Endodermal cell (in vitro differentiated cells): Measurements from ENCODE around the gene TPRG1L. TPM values are rescaled to one million over a fixed set of nuclear protein-coding genes. Genes with fewer than 3 reads are reported as not detected.
A peak's percentile ranks its signal among the peaks of the same experiment; 100 is the strongest.

Experiments
- DNase-seq: peaks from one replicate; pipeline ENCODE4 v3.0.0-alpha.2; 2017
- H3K27ac ChIP-seq: 2 replicates; pipeline ENCODE4 v1.5.1; 2013; ENCODE audit warnings: mild to moderate bottlenecking, low read depth, low read length, moderate library complexity
- H3K27me3 ChIP-seq: 2 replicates; pipeline ENCODE4 v1.6.1; 2013; ENCODE audit warnings: mild to moderate bottlenecking, low read length, moderate library complexity; ENCODE audit not compliant: insufficient read depth, control insufficient read depth, poor library complexity, severe bottlenecking
- H3K36me3 ChIP-seq: 2 replicates; pipeline ENCODE4 v1.7.0; 2013; ENCODE audit warnings: mild to moderate bottlenecking, low read length, moderate library complexity; ENCODE audit not compliant: control insufficient read depth, insufficient read depth
- H3K4me1 ChIP-seq: one replicate; pipeline ENCODE4 v1.7.0; 2013; ENCODE audit warnings: low read length; ENCODE audit not compliant: control insufficient read depth, insufficient read depth
- H3K4me3 ChIP-seq: 2 replicates; pipeline ENCODE4 v1.5.1; 2013; ENCODE audit warnings: mild to moderate bottlenecking, low read length, moderate library complexity
- H3K9ac ChIP-seq: 2 replicates; pipeline ENCODE4 v1.6.1; 2013; ENCODE audit warnings: mild to moderate bottlenecking, low read length, moderate library complexity; ENCODE audit not compliant: poor library complexity, severe bottlenecking; ENCODE audit errors: extremely low read depth
- H3K9me3 ChIP-seq: 2 replicates; pipeline ENCODE4 v1.6.1; 2013; ENCODE audit warnings: mild to moderate bottlenecking, low read length, moderate library complexity; ENCODE audit not compliant: control insufficient read depth
- H3K27ac Mint-ChIP-seq: 2 replicates; pipeline ENCODE4 v1.8.0; 2020; ENCODE audit warnings: mixed read lengths
- H3K27me3 Mint-ChIP-seq: 2 replicates; pipeline ENCODE4 v1.8.0; 2021; ENCODE audit warnings: mild to moderate bottlenecking, mixed read lengths; ENCODE audit not compliant: insufficient read depth
- H3K36me3 Mint-ChIP-seq: 2 replicates; pipeline ENCODE4 v1.8.0; 2020; ENCODE audit warnings: low read depth, mixed read lengths
- H3K4me1 Mint-ChIP-seq: 2 replicates; pipeline ENCODE4 v1.8.0; 2020; ENCODE audit warnings: mixed read lengths
- H3K4me3 Mint-ChIP-seq: 2 replicates; pipeline ENCODE4 v1.8.0; 2020; ENCODE audit warnings: mild to moderate bottlenecking, moderate library complexity, mixed read lengths
- H3K9me3 Mint-ChIP-seq: 2 replicates; pipeline ENCODE4 v1.8.0; 2020; ENCODE audit warnings: mild to moderate bottlenecking, mixed read lengths
- WGBS, 2 experiments: methylation state at CpG; one replicate each; pipeline versions ENCODE4 v1.1.5 to v1.1.7; 2013; ENCODE audit warnings: missing lambda C conversion rate in 2 of 2, mixed read lengths in 1 of 2; ENCODE audit not compliant: insufficient coverage in 1 of 2, insufficient read length in 1 of 2; 5-methylcytosine and 5-hydroxymethylcytosine counted together
- total RNA-seq, 2 donors: library from RNA; stranded (reverse); fragmentation: NEBNext Ultra II Directional in 1 of 2; extraction: Animal tissue kit (Norgen Biotek cat#: 25700) in 1 of 2; gene quantifications; 2 replicates in 1 of 2; 3 replicates in 1 of 2; pipeline ENCODE4 v1.2.1, GENCODE V29; 2021
- TF ChIP-seq, protein P1 (sequence below): fragments of 200-600 bp; sonication (generic); conservative IDR thresholded peaks from 2 replicates; pipeline ENCODE4 v1.5.0; 2021; ENCODE audit warnings: antibody characterized with exemption, mild to moderate bottlenecking

The TPRG1L gene
- total RNA-seq, 2 donors from 2014 or later: 50.4 to 56.4 TPM

DNA sequence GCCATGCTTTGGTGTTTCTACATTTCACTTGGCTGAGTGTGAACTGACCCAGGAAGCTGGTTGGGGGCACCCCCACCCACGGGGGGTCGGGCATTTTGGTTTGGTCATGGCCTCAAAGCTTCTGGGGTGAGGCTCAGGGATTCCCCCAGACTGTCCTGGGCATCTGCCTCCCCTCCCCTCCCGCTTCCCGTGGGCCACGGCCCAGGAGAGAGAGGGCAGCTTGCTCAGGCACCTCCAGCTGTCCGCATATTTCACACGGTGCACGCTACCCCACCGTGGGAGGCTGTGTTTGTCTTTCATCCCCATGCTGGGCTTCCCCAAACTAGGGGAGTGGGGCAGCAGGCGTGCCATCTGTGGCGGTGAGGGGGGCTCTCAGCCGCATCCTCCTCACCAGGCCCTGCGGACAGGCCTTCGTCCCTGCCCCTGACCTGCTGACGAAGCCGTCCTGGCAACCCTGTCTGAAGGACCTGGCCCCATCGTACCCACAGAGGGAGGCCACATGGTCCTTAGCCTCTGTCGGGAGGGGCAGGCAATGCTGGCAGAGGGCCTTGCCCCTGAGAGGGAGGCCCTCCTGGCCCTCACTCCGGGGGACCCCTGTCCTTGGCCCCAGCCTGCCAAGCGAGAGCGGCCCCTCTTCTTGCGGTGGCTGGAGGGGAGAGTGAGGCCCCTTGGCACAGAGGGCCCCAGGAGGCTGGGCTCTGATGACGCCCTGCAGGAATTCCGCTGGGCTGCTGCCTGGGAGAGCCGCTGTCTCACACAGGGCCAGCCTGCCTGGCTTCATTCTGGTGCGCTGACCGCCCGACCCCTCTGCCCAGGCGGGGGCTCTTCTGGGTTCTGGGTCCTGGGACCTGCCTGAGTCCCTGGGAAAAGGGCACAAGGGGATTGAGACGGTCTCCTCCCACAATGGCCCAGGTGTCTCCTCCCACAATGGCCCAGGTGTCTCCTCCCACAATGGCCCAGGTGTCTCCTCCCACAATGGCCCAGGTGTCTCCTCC is 49.6 kb downstream of the TPRG1L start:
- no peak overlapping the region for H3K9ac ChIP-seq
- Mint-ChIP-seq H3K4me1 (no peaks in the 10 kb centered on the region), H3K4me3 (no peak overlapping the region), H3K9me3 (no peaks in the 10 kb centered on the region), H3K27ac (no peak overlapping the region), H3K27me3 (peaks cover 14% of the 10 kb centered on the region), H3K36me3 (no peaks in the 10 kb centered on the region)
- TF ChIP-seq, protein P1, sequence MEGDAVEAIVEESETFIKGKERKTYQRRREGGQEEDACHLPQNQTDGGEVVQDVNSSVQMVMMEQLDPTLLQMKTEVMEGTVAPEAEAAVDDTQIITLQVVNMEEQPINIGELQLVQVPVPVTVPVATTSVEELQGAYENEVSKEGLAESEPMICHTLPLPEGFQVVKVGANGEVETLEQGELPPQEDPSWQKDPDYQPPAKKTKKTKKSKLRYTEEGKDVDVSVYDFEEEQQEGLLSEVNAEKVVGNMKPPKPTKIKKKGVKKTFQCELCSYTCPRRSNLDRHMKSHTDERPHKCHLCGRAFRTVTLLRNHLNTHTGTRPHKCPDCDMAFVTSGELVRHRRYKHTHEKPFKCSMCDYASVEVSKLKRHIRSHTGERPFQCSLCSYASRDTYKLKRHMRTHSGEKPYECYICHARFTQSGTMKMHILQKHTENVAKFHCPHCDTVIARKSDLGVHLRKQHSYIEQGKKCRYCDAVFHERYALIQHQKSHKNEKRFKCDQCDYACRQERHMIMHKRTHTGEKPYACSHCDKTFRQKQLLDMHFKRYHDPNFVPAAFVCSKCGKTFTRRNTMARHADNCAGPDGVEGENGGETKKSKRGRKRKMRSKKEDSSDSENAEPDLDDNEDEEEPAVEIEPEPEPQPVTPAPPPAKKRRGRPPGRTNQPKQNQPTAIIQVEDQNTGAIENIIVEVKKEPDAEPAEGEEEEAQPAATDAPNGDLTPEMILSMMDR: no peak
- peaks cover 3% of the 10 kb centered on the region for H3K4me1 ChIP-seq
- no peak overlapping the region for H3K27ac ChIP-seq
- H3K4me3 ChIP-seq: no peak overlapping the region
- peak; percentile 88 for DNase-seq
- peaks cover 5% of the 10 kb centered on the region for H3K27me3 ChIP-seq
- WGBS, 2 experiments: 81 to 85% methylated on average over 12 to 30 of the region's 30 CpGs
- no peaks in the 10 kb centered on the region for H3K36me3 ChIP-seq
- no peaks in the 10 kb centered on the region for H3K9me3 ChIP-seq

DNA sequence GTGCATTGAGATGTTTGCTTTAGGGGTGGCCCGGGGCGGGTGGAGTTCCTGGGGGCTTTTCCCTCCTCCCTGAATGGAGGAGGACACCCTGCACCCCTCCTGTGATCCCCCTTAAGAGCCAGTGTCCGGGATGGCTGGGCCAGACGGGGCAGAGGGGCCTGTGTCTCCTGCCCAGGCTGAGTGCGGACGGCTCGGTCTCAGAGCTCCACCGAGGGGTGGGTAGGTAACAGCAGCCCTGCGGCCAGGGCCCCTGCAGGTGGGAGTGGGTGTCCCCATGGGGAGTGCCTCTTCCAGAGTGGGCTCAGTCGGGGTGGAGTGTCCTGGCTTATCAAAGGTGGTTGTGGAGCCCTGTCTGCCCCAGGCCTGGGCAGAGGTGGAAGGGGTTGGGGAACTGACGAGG is 50.6 kb downstream of the TPRG1L start:
- no peak overlapping the region for H3K27ac ChIP-seq
- no peaks in the 10 kb centered on the region for H3K36me3 ChIP-seq
- TF ChIP-seq, protein P1: no peak
- peaks cover 16% of the 10 kb centered on the region for H3K27me3 Mint-ChIP-seq
- no peaks in the 10 kb centered on the region for H3K9me3 Mint-ChIP-seq
- no peaks in the 10 kb centered on the region for H3K4me1 Mint-ChIP-seq
- peak overlapping the region; percentile 61 for H3K27ac Mint-ChIP-seq
- H3K4me3 ChIP-seq: no peak overlapping the region
- H3K4me3 Mint-ChIP-seq: peak overlapping the region; percentile 38
- 85 to 90% methylated on average over 4 to 11 of the region's 11 CpGs for WGBS, 2 experiments
- H3K9me3 ChIP-seq: no peaks in the 10 kb centered on the region
- no peak overlapping the region for H3K9ac ChIP-seq
- H3K36me3 Mint-ChIP-seq: no peaks in the 10 kb centered on the region
- peak; percentile 66 for DNase-seq
- peaks cover 5% of the 10 kb centered on the region for H3K27me3 ChIP-seq
- H3K4me1 ChIP-seq: peaks cover 3% of the 10 kb centered on the region

DNA sequence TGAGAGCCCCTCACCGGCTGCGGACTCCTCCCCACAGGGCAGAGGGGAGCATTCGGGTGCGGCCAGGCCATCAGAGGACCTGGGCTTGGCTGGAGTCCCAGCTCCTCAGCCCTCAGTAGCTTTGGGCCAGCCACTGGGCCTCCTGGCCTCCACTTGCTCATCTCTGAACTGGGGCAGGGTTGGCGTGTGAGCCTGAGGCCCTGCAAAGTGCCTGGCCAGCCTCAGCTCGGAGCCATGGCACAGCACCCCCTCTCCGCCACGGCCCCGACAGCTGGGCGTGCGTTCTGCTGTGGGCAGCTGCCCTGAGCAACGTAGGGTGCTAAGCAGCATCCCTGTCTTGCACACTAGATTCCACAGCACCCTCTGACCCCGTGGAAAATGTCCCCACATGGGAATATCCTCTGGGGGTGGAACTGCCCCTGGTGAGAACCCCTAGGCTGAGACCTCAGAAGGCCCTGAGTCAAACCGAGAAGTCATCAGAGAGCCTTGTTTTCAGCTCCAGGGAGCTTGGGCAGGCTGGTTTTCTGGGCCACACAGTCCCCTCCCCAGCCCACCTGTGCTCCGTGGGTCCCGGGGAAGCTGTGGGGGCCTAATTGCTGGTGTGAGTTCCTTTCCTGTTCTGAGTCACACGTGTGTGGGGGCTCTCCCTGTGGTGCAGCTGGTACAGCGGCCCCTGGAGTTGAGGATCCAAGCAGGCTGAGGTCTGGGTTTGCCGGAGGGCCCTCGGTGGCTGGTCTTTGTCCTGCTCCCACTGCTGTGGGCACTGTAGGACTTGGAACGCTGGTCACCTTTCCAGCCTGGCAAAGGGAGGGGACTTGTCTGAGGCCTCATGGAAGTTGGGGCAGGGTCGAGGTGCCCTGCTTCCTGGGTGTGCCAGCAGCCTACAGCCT is 52.0 kb downstream of the TPRG1L start:
- H3K27ac Mint-ChIP-seq: no peak overlapping the region
- WGBS, 2 experiments: 87 to 91% methylated on average over 20 to 22 of the region's 22 CpGs
- no peaks in the 10 kb centered on the region for H3K4me1 Mint-ChIP-seq

More for the DNA sequence above, 52.0 kb downstream of the TPRG1L start:
- Mint-ChIP-seq H3K9me3 (no peaks in the 10 kb centered on the region), H3K4me3 (no peak overlapping the region), H3K36me3 (no peaks in the 10 kb centered on the region), H3K27me3 (peaks cover 13% of the 10 kb centered on the region)
- no peak overlapping the region for H3K27ac ChIP-seq
- TF ChIP-seq, protein P1: no peak
- H3K4me3 ChIP-seq: no peak overlapping the region
- H3K9ac ChIP-seq: no peak overlapping the region
- H3K4me1 ChIP-seq: peaks cover 3% of the 10 kb centered on the region
- no peaks in the 10 kb centered on the region for H3K9me3 ChIP-seq
- H3K36me3 ChIP-seq: no peaks in the 10 kb centered on the region
- H3K27me3 ChIP-seq: peaks cover 4% of the 10 kb centered on the region
- no peak for DNase-seq
